BLaER1 treated with 17β-estradiol and CSF1 and Interleukin-3, amounts not matched to agents 10 nM and 100 nM (cell line): ENCODE results near the gene RIMKLB.
A peak's percentile ranks its signal among the peaks of the same experiment; 100 is the strongest.
"Not testable (repeated sequence)": the region's sequence is repeated elsewhere in the genome, so short reads cannot be mapped to it uniquely, and the experiment has no call there.

Experiments used
- H3K27ac ChIP-seq, 11 experiments: shearing (Covaris generic); formaldehyde crosslinking; 2 replicates each; pipeline ENCODE4 v1.8.1; 2022
- H3K27me3 ChIP-seq, 11 experiments: shearing (Covaris generic); formaldehyde crosslinking; 2 replicates each; pipeline ENCODE4 v1.8.1; 2022
- H3K36me3 ChIP-seq, 11 experiments: shearing (Covaris generic); formaldehyde crosslinking; 2 replicates each; pipeline ENCODE4 v1.8.1; 2022
- H3K4me1 ChIP-seq, 10 experiments: shearing (Covaris generic); formaldehyde crosslinking; 2 replicates each; pipeline ENCODE4 v1.8.1; 2022
- H3K4me2 ChIP-seq, 11 experiments: shearing (Covaris generic); formaldehyde crosslinking; 2 replicates each; pipeline ENCODE4 v1.8.1; 2022
- H3K4me3 ChIP-seq, 10 experiments: shearing (Covaris generic); formaldehyde crosslinking; 2 replicates each; pipeline ENCODE4 v1.8.1; 2022
- H3K9ac ChIP-seq, 11 experiments: shearing (Covaris generic); formaldehyde crosslinking; 2 replicates each; pipeline ENCODE4 v1.8.1; 2022
- H3K9me3 ChIP-seq, 11 experiments: shearing (Covaris generic); formaldehyde crosslinking; replicated peaks in 1 of 11; 2 replicates each; pipeline ENCODE4 v1.8.1; 2022
- H4K20me1 ChIP-seq, 11 experiments: shearing (Covaris generic); formaldehyde crosslinking; 2 replicates each; pipeline ENCODE4 v1.8.1; 2022
- Cebpa-rat ChIP-seq, 11 experiments: shearing (Covaris generic); IDR thresholded peaks; 2 replicates each; pipeline ENCODE4 v1.8.1; 2022

The RIMKLB gene

DNA sequence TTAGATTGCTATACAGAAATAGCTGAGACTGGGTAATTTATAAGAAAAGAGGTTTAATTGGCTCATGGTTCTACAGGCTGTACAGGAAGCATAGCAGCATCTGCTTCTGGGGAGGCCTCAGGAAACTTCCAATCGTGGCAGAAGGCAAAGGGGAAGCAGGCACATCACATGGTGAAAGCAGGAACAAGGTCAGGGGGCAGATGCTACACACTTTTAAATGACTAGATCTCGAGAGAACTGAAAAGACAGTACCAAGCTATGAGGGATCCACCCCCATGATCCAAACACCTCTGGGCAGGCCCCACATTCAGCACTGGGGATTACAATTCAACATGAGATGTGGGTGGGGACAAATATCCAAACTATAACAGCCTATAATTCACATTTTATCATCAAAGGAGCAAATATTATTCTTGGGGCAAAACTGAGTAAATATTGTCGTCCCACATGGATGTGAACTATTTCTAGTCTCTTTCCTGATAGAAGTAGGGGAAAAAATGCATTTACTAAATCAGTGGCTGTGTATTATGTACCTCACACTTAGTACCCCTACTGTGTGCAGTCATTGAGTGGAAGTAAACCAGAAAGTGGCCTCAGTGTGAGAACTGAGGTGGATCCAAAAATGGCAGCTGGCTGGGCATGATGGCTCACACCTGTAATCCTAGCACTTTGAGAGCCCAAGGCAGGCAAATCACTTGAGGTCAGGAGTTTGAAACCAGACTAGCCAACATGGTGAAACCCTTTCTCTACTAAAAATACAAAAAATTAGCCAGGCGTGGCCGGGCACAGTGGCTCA, 99.2 kb downstream of the RIMKLB start:
- H3K9me3 ChIP-seq: peaks cover 19 to 38% (median 31%) of the 10 kb centered on the region in 11 experiments
- H3K36me3 ChIP-seq: peaks cover 0 to 4% (median 0%) of the 10 kb centered on the region in 11 experiments; a peak in 3 of 22 replicates
- peaks cover 0 to 42% (median 0%) of the 10 kb centered on the region in 10 experiments; a peak in 5 of 20 replicates for H3K4me1 ChIP-seq
- no peak overlapping the region for H3K27ac ChIP-seq
- no peaks in the 10 kb centered on the region for H4K20me1 ChIP-seq
- H3K9ac ChIP-seq: no peak overlapping the region
- H3K4me3 ChIP-seq: no peak overlapping the region
- no peaks in the 10 kb centered on the region for H3K27me3 ChIP-seq
- TF ChIP-seq Cebpa-rat (IDR thresholded peaks at IDR 0.05): no peak
- H3K4me2 ChIP-seq: no peak overlapping the region

DNA sequence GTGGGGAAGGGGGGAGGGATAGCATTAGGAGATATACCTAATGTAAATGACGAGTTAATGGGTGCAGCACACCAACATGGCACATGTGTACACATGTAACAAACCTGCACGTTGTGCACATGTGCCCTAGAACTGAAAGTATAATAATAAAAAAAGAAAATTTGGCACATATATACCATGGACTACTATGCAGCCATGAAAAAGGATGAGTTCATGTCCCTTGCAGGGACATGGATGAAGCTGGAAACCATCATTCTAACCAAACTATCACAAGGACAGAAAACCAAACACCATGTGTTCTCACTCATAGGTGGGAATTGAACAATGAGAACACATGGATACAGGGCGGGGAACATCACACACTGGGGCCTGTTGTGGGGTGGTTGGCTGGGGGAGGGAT, 103.4 kb downstream of the RIMKLB start:
- not testable (repeated sequence) for H4K20me1 ChIP-seq, H3K27ac ChIP-seq, H3K9ac ChIP-seq

DNA sequence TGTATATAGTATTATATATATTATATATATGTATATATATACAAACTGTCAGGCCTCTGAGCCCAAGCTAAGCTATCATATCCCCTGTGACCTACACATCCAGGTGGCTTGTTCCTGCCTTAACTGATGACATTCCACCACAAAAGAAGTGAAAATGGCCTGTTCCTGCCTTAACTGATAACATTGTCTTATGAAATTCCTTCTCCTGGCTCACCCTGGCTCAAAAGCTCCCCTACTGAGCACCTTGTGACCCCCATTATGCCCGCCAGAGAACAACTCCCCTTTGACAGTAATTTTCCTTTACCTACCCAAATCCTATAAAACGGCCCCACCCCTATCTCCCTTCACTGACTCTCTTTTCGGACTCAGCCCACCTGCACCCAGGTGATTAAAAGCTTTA, 107.0 kb downstream of the RIMKLB start:
- not testable (repeated sequence) for H3K4me2 ChIP-seq, H3K36me3 ChIP-seq, H3K27ac ChIP-seq, H4K20me1 ChIP-seq, H3K4me3 ChIP-seq, H3K27me3 ChIP-seq, H3K4me1 ChIP-seq, H3K9me3 ChIP-seq, H3K9ac ChIP-seq

More for the DNA sequence above, 103.4 kb downstream of the RIMKLB start:
- not testable (repeated sequence) for H3K4me3 ChIP-seq, H3K36me3 ChIP-seq, H3K4me2 ChIP-seq, H3K27me3 ChIP-seq
- Histone ChIP-seq H3K4me1 (peaks cover 0 to 13% (median 0%) of the 10 kb centered on the region in 10 experiments; a peak in 1 of 20 replicates), H3K9me3 (peaks cover 8 to 24% (median 15%) of the 10 kb centered on the region in 11 experiments; a peak in 18 of 22 replicates)

DNA sequence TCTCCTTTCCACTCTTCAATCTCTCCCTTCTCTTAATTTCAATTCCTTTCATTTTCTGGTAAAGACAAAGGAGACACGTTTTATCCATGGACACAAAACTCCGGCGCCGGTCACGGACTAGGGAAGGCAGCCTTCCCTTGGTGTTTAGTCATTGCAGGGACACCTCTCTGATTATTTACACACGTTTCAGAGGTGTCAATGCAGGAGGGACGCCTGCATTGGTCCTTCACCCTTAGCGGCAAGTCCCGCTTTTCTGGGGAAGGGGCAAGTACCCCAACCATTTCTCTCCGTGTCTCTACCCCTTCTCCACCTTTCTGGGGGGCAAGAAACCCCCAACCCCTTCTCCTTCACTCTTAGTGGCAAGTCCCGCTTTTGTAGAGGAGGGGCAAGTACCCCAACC, 107.7 kb downstream of the RIMKLB start:
- H3K4me3 ChIP-seq, H3K4me1 ChIP-seq, H3K27ac ChIP-seq, H3K36me3 ChIP-seq, H3K9ac ChIP-seq, H3K27me3 ChIP-seq, H4K20me1 ChIP-seq, H3K9me3 ChIP-seq, H3K4me2 ChIP-seq: not testable (repeated sequence)

DNA sequence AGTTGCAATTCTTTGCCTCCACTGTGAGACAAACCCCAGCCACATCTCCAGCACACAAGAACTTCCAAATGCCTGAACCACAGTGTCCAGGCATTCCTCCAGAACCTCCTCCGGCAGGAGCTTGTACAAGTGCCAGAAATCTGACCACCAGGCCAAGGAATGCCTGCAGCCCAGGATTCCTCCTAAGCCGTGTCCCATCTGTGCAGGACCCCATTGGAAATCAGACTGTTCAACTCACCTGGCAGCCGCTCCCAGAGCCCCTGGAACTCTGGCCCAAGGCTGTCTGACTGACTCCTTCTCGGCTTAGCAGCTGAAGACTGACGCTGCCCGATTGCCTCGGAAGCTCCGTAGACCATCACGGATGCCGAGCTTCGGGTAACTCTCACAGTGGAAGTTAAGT, 109.3 kb downstream of the RIMKLB start:
- not testable (repeated sequence) for H3K9me3 ChIP-seq, H3K4me3 ChIP-seq, H3K27me3 ChIP-seq, H3K36me3 ChIP-seq, H3K4me1 ChIP-seq, H3K4me2 ChIP-seq, H3K27ac ChIP-seq, H4K20me1 ChIP-seq, H3K9ac ChIP-seq

DNA sequence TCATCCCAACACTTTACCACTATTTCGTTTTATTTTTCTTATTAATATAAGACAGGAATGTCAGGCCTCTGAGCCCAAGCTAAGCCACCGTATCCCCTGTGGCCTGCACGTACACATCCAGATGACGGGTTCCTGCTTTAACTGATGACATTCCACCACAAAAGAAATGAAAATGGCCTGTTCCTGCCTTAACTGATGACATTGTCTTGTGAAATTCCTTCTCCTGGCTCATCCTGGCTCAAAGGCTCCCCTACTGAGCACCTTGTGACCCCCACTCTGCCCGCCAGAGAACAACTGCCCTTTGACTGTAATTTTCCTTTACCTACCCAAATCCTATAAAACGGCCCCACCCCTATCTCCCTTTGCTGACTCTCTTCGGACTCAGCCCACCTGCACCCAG, 112.3 kb downstream of the RIMKLB start:
- H3K4me2 ChIP-seq, H4K20me1 ChIP-seq, H3K9ac ChIP-seq, H3K27me3 ChIP-seq, H3K9me3 ChIP-seq, H3K36me3 ChIP-seq, H3K27ac ChIP-seq, H3K4me3 ChIP-seq: not testable (repeated sequence)
- peaks cover 0 to 19% (median 0%) of the 10 kb centered on the region in 10 experiments; a peak in 5 of 20 replicates for H3K4me1 ChIP-seq

DNA sequence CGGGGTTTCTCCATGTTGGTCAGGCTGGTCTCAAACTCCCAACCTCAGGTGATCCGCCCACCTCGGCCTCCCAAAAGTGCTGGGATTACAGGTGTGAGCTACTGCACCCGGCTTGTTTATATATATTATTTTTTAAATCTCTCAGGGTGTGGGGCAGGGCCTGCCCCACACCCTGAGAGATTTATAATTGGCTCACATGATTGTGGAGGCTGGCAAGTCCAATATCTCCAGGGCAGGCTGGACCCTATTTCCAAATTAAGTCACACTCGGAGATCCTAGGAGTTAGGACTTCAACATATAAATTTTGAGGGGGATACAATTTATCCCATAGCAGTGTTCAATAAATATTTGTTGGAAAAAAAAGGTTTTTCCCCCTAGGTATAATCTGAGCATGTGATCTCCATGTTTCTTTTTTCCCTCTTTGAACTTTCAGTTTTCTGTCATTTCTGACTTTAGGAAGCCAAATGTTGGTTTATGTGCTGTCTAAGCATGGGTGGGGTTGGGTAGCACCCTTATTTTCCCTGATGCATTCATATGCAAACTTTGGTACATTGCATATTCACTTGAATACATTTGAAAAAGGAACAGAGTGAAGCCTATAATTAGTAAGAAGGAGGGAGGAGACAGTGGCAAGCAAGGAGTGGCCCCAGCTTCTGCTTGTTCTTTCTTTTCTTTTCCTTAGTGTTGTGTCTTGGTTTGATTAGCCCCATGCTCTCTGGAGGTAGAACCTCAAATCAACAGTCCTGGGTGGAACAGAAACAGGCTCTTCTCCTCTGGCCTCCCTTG, 116.0 kb downstream of the RIMKLB start:
- no peak for TF ChIP-seq Cebpa-rat (IDR thresholded peaks at IDR 0.05)
- Histone ChIP-seq H4K20me1 (no peaks in the 10 kb centered on the region), H3K27ac (peak overlapping the region in 2 of 11 experiments; percentile 40 to 44; a peak in 3 of 22 replicates), H3K27me3 (no peaks in the 10 kb centered on the region), H3K9ac (peak overlapping the region in 2 of 11 experiments; percentile 2 to 21; a peak in 1 of 22 replicates), H3K4me2 (peak overlapping the region in 3 of 11 experiments; percentile 27 to 48 (median 40); a peak in 5 of 22 replicates), H3K9me3 (no peaks in the 10 kb centered on the region), H3K4me1 (peaks cover 0 to 31% (median 0%) of the 10 kb centered on the region in 10 experiments; a peak in 5 of 20 replicates), H3K4me3 (no peak overlapping the region), H3K36me3 (no peaks in the 10 kb centered on the region)

DNA sequence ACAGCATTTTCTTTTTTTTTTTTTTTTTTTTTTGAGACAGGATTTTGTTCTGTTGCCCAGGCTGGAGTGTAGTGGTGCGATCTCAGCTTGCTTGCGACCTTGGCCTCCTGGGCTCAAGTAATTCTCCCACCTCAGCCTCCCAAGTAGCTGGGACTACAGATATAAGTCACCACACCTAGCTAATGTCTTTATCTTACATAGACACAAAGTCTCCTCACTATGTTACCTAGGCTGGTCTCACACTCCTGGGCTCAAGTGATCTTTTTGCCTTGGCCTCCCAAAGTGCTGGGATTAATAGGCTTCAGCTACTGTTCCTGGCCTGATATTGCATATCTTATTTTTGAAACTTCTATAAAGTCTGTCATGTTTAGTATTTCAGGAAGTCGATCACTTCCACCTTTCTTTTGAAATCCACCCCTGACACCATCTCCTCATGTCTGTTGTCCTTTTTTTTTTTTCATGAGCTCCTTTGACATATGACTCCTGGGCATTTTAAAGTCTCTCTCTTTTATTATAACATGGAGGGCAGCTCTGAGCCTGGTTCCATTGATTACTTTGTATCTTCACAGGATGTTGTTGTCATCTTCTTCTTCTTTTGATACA, 118.8 kb downstream of the RIMKLB start:
- no peaks in the 10 kb centered on the region for H3K9me3 ChIP-seq
- H3K4me1 ChIP-seq: peaks cover 0 to 46% (median 0%) of the 10 kb centered on the region in 10 experiments; a peak in 5 of 20 replicates
- no peaks in the 10 kb centered on the region for H3K27me3 ChIP-seq
- no peak overlapping the region for H3K9ac ChIP-seq
- TF ChIP-seq Cebpa-rat (IDR thresholded peaks at IDR 0.05): no peak
- no peak overlapping the region for H3K4me3 ChIP-seq
- H3K4me2 ChIP-seq: peak overlapping the region in 2 of 11 experiments; percentile 25 to 43; a peak in 3 of 22 replicates
- no peak overlapping the region for H3K27ac ChIP-seq
- no peaks in the 10 kb centered on the region for H4K20me1 ChIP-seq
- no peaks in the 10 kb centered on the region for H3K36me3 ChIP-seq

DNA sequence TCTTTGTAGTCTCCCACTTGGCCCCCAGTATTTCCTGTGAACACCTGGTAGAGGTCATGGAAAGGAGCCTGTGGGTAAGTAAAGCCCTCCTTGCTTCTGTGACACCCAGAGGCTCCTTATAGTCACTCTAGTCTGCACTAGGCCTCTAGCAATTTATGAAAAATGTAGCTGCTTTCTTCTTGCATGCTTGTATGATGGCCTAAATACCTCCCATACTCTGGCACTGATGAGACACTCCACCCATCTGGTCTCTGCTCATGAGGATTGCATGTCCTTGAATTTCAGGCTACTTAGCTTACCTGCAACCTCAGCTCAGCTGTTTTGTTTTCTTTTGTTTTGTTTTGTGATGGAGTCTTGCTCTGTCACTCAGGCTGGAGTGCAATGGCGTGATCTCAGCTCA, 120.1 kb downstream of the RIMKLB start:
- no peak overlapping the region for H3K9ac ChIP-seq
- no peak overlapping the region for H3K27ac ChIP-seq
- H3K27me3 ChIP-seq: no peaks in the 10 kb centered on the region

More for the DNA sequence above, 120.1 kb downstream of the RIMKLB start:
- TF ChIP-seq Cebpa-rat (IDR thresholded peaks at IDR 0.05): no peak
- Histone ChIP-seq H3K4me1 (peaks cover 0 to 58% (median 0%) of the 10 kb centered on the region in 10 experiments; a peak in 5 of 20 replicates), H3K9me3 (no peaks in the 10 kb centered on the region), H3K36me3 (no peaks in the 10 kb centered on the region), H3K4me3 (no peak overlapping the region), H3K4me2 (no peak overlapping the region), H4K20me1 (no peaks in the 10 kb centered on the region)
